Osteoblast (primary cell): Measurements from ENCODE around the gene SPATA3. TPM values are rescaled to one million over a fixed set of nuclear protein-coding genes. Genes with fewer than 3 reads are reported as not detected.

Experiments used
- DNase-seq: peaks from one replicate; pipeline ENCODE4 v3.0.0; 2011; ENCODE audit warnings: low spot score, mixed read lengths; ENCODE audit not compliant: insufficient read length; ENCODE audit errors: missing footprints
- H2AFZ ChIP-seq: 2 replicates; pipeline ENCODE4 v1.6.0; 2011; ENCODE audit warnings: mild to moderate bottlenecking, low read length
- H3K27ac ChIP-seq: 2 replicates; pipeline ENCODE4 v1.5.1; 2011; ENCODE audit warnings: mild to moderate bottlenecking, low read depth, low read length, moderate library complexity
- H3K27me3 ChIP-seq: 2 replicates; pipeline ENCODE4 v1.6.0; 2012; ENCODE audit warnings: mild to moderate bottlenecking, control low read depth, inconsistent platforms, low read length, moderate library complexity; ENCODE audit not compliant: insufficient read depth
- H3K36me3 ChIP-seq: 2 replicates; pipeline ENCODE4 v1.5.1; 2011; ENCODE audit warnings: mild to moderate bottlenecking, low read length, control low read depth, moderate library complexity; ENCODE audit not compliant: insufficient read depth
- H3K4me1 ChIP-seq: 2 replicates; pipeline ENCODE4 v1.5.1; 2011; ENCODE audit warnings: mild to moderate bottlenecking, low read length, control low read depth, moderate library complexity; ENCODE audit not compliant: insufficient read depth
- H3K4me2 ChIP-seq: 2 replicates; pipeline ENCODE4 v1.6.0; 2011; ENCODE audit warnings: mild to moderate bottlenecking, low read length; ENCODE audit not compliant: insufficient read depth
- H3K4me3 ChIP-seq: fragments of 200-600 bp; sonication (generic); 3 replicates; pipeline ENCODE4 v1.5.1; 2012; ENCODE audit warnings: mild to moderate bottlenecking, low read length, inconsistent platforms; ENCODE audit not compliant: insufficient read depth
- H3K79me2 ChIP-seq: 2 replicates; pipeline ENCODE4 v1.6.0; 2012; ENCODE audit warnings: mild to moderate bottlenecking, low read length, control low read depth, inconsistent platforms; ENCODE audit not compliant: insufficient read depth
- H3K9me3 ChIP-seq: 2 replicates; pipeline ENCODE4 v1.5.1; 2011; ENCODE audit warnings: low read depth, low read length, control low read depth
- H4K20me1 ChIP-seq: 2 replicates; pipeline ENCODE4 v1.6.0; 2012; ENCODE audit warnings: mild to moderate bottlenecking, low read length, control low read depth; ENCODE audit not compliant: insufficient read depth
- total RNA-seq: library from RNA; depleted of rRNA; stranded (reverse); fragments of >200 nt; gene quantifications from 2 replicates; pipeline ENCODE4 v1.2.3, GENCODE V29; 2012
- TF ChIP-seq, protein P1 (sequence below): IDR thresholded peaks from 2 replicates; pipeline ENCODE4 v1.5.1; 2011; ENCODE audit warnings: mild to moderate bottlenecking, low read depth, low read length, moderate library complexity; ENCODE audit errors: extremely low read depth

The SPATA3 gene
- total RNA-seq, 1 donor, result not detected

DNA sequence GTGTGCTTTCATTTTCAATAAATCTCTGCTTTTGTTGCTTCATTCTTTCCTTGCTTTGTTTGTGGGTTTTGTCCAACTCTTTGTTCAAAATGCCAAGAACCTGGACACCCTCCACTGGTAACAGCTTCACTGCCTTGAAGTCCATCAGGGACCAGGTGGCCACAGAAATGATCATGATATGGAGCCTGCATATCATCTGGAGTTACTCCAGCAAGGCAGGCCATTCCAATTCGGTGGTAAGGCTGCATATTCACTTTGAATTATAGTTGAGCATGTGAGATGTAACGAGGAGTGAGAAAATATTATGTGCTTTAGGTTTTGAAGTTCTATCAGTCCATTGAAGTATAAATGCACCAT lies 26.3 kb upstream of the SPATA3 start:
- Histone ChIP-seq H3K27me3 (no peaks in the 10 kb centered on the region), H3K4me2 (peak overlapping the region; percentile 38), H3K4me3 (no peak overlapping the region), H3K36me3 (no peaks in the 10 kb centered on the region), H3K79me2 (no peaks in the 10 kb centered on the region), H2AFZ (no peak overlapping the region), H3K27ac (no peak overlapping the region), H3K4me1 (peaks cover 11% of the 10 kb centered on the region), H3K9me3 (no peaks in the 10 kb centered on the region), H4K20me1 (no peaks in the 10 kb centered on the region)
- TF ChIP-seq, protein P1, sequence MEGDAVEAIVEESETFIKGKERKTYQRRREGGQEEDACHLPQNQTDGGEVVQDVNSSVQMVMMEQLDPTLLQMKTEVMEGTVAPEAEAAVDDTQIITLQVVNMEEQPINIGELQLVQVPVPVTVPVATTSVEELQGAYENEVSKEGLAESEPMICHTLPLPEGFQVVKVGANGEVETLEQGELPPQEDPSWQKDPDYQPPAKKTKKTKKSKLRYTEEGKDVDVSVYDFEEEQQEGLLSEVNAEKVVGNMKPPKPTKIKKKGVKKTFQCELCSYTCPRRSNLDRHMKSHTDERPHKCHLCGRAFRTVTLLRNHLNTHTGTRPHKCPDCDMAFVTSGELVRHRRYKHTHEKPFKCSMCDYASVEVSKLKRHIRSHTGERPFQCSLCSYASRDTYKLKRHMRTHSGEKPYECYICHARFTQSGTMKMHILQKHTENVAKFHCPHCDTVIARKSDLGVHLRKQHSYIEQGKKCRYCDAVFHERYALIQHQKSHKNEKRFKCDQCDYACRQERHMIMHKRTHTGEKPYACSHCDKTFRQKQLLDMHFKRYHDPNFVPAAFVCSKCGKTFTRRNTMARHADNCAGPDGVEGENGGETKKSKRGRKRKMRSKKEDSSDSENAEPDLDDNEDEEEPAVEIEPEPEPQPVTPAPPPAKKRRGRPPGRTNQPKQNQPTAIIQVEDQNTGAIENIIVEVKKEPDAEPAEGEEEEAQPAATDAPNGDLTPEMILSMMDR, result no peak
- no peak for DNase-seq

DNA sequence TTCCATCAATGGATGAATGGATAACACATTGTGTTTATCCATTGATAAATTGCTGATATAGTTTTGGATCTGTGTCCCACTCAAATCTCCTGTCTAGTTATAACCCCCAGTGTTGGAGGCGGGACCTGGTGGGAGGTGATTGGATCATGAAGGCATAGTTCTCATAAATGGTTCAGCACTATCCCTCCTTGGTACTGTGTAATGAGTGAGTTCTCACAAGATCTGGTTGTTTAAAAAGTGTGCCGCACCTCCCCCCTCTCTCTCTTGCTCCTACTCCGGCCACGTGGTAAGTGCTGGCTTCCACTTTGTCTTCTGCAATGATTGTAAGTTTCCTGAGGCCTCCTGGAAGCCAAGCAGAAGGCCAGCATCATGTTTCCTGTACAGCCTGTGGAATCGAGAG lies 23.9 kb upstream of the SPATA3 start:
- no peak overlapping the region for H3K4me3 ChIP-seq
- no peaks in the 10 kb centered on the region for H4K20me1 ChIP-seq
- H3K4me2 ChIP-seq, result no peak overlapping the region
- H3K9me3 ChIP-seq, result no peaks in the 10 kb centered on the region
- no peak overlapping the region for H2AFZ ChIP-seq
- no peak overlapping the region for H3K27ac ChIP-seq
- no peaks in the 10 kb centered on the region for H3K79me2 ChIP-seq
- TF ChIP-seq, protein P1, result no peak
- DNase-seq, result no peak
- H3K27me3 ChIP-seq, result peaks cover 5% of the 10 kb centered on the region
- no peaks in the 10 kb centered on the region for H3K36me3 ChIP-seq
- H3K4me1 ChIP-seq, result peaks cover 12% of the 10 kb centered on the region

DNA sequence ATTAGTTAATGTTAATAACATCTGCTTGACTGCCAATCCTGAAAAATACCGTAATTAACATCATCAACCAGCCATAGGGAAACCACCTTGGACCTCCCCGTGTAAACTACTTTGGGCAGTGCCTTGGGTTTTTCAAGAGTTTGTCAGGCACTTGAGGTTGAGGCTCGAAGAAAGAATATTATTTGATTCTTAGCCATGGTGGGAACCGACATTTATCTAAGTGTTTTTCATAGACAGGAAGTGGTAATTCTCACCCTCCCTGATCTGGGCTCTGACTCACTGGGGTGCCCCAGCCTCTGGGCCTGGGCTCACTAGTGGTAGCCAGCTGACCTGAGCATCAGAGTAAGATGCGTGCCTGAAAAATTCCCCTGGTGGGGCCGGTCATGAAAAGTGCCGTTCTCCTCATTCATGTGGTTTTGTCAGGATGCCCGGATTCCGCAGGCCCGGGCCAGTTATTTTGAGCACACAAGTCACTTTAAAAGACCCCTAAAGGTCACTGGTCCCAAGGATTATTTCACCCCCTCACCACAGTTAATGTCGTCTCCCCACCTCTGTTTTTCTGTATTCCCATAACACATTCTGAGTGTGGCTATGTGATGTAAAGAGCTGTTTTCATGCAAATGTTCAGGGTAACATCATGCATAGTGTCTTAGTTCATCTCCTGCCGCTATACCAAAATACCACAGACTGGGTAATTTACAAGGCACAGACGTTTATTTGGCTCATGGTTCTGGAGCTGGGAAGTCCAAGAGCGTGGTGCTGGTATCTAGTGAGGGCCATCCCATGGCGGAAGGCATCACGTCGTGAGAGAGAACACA lies 21.6 kb upstream of the SPATA3 start:
- H3K9me3 ChIP-seq, result no peaks in the 10 kb centered on the region
- TF ChIP-seq, protein P1, result no peak
- H2AFZ ChIP-seq, result peak overlapping the region; percentile 26
- H3K27me3 ChIP-seq, result peaks cover 5% of the 10 kb centered on the region
- H3K4me3 ChIP-seq, result no peak overlapping the region
- peak overlapping the region; percentile 56 for H3K4me2 ChIP-seq
- H3K36me3 ChIP-seq, result no peaks in the 10 kb centered on the region
- no peaks in the 10 kb centered on the region for H3K79me2 ChIP-seq
- H3K27ac ChIP-seq, result peak overlapping the region; percentile 67
- no peaks in the 10 kb centered on the region for H4K20me1 ChIP-seq
- peak; percentile 91 for DNase-seq
- H3K4me1 ChIP-seq, result peaks cover 12% of the 10 kb centered on the region

DNA sequence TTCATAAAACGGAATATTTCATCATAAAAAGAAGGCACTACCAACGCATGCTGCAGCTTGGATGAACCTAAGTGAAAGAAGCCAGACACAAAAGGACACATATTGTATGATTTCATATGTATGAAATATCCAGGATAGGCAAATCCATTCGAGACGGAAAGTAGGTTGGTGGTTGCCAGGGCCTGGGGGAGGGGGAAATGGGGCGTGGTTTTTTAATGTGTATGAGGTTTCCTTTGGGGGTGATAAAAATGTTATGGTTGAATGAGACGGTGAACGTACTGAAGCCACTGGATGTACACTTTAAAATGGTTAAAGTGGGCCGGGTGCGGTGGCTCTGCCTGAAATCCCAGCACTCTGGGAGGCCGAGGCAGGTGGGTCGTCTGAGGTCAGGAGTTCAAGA lies 20.0 kb upstream of the SPATA3 start:
- Histone ChIP-seq H3K4me2 (no peak overlapping the region), H2AFZ (no peak overlapping the region), H3K9me3 (no peaks in the 10 kb centered on the region), H3K4me3 (no peak overlapping the region), H3K27ac (no peak overlapping the region), H4K20me1 (no peaks in the 10 kb centered on the region), H3K4me1 (peaks cover 12% of the 10 kb centered on the region), H3K36me3 (no peaks in the 10 kb centered on the region), H3K27me3 (peaks cover 5% of the 10 kb centered on the region), H3K79me2 (no peaks in the 10 kb centered on the region)
- TF ChIP-seq, protein P1, result no peak
- DNase-seq, result no peak
